HepG2 (cell line): ENCODE results near the gene TGM2. TPM values are rescaled to one million over a fixed set of nuclear protein-coding genes. Genes with fewer than 3 reads are reported as not detected.

Source experiments
- CBX2 ChIP-seq, 2 experiments: fragments of 200-600 bp in 1 of 2; sonication (generic); formaldehyde crosslinking in 1 of 2; IDR thresholded peaks; 2 replicates each; pipeline versions ENCODE4 v1.7.0 to v1.8.1; 2018 to 2022; ENCODE audit warnings: low read depth in 2 of 2, low read length in 1 of 2, mild to moderate bottlenecking in 1 of 2, missing genetic modification reagents in 1 of 2
- FOXO1 ChIP-seq: sonication (generic); formaldehyde crosslinking; IDR thresholded peaks from 2 replicates; pipeline ENCODE4 v1.4.0; 2020; ENCODE audit warnings: missing genetic modification reagents
- MBNL3 ChIP-seq: fragments of 250-450 bp; sonication (Bioruptor Pico); conservative IDR thresholded peaks from 2 replicates; pipeline ENCODE4 v1.8.0; 2022; ENCODE audit warnings: mild to moderate bottlenecking, inconsistent platforms
- NFE2L1 ChIP-seq: sonication (generic); formaldehyde crosslinking; IDR thresholded peaks from 2 replicates; pipeline ENCODE4 v1.4.0; 2020; ENCODE audit warnings: missing genetic modification reagents, mild to moderate bottlenecking, borderline replicate concordance
- NRL ChIP-seq: sonication (generic); formaldehyde crosslinking; IDR thresholded peaks from 2 replicates; pipeline ENCODE4 v1.5.0; 2020; ENCODE audit warnings: missing genetic modification reagents, mild to moderate bottlenecking, moderate library complexity, borderline replicate concordance
- RFXANK ChIP-seq: IDR thresholded peaks from 2 replicates; pipeline ENCODE4 v1.6.1; 2016
- YEATS4 ChIP-seq: sonication (generic); formaldehyde crosslinking; IDR thresholded peaks from 2 replicates; pipeline ENCODE4 v1.4.0; 2020; ENCODE audit warnings: missing genetic modification reagents, borderline replicate concordance
- ZBTB3 ChIP-seq: sonication (generic); formaldehyde crosslinking; IDR thresholded peaks from 2 replicates; pipeline ENCODE4 v1.4.0; 2020; ENCODE audit warnings: low read depth, mild to moderate bottlenecking, moderate library complexity, missing genetic modification reagents, borderline replicate concordance
- ZNF136 ChIP-seq: sonication (generic); formaldehyde crosslinking; IDR thresholded peaks from 2 replicates; pipeline ENCODE4 v1.8.1; 2022; ENCODE audit warnings: low read depth, mild to moderate bottlenecking, moderate library complexity, missing genetic modification reagents
- ZNF432 ChIP-seq: sonication (generic); formaldehyde crosslinking; IDR thresholded peaks from 2 replicates; pipeline ENCODE4 v1.5.0; 2020; ENCODE audit warnings: missing genetic modification reagents, mild to moderate bottlenecking, borderline replicate concordance
- ZNF652 ChIP-seq: IDR thresholded peaks from 2 replicates; pipeline ENCODE4 v1.6.1; 2016; ENCODE audit warnings: low read depth, borderline replicate concordance
- ZNF761 ChIP-seq: sonication (generic); formaldehyde crosslinking; conservative IDR thresholded peaks from 2 replicates; pipeline ENCODE4 v1.4.0; 2020; ENCODE audit warnings: mild to moderate bottlenecking, missing genetic modification reagents
- polyA plus RNA-seq, 8 experiments: library from polyadenylated mRNA; depleted of rRNA in 3 of 8; stranded (reverse) in 7 of 8; unstranded in 1 of 8; fragments of >200 nt; fragmentation: Illumina TruSeq in 4 of 8; extraction: Trizol in 4 of 8; gene quantifications; 2 replicates each; pipeline versions ENCODE4 v1.2.1 to v1.2.3, GENCODE V29; 2011 to 2016; ENCODE audit warnings: low read depth in 4 of 8, missing spikeins in 1 of 8, mixed read lengths in 1 of 8; ENCODE audit not compliant: insufficient read depth in 1 of 8
- total RNA-seq, 5 experiments: library from RNA; depleted of rRNA; stranded (reverse); fragments of >200 nt; fragmentation: Illumina TruSeq; extraction: Trizol; gene quantifications; 2 replicates each; pipeline ENCODE4 v1.2.3, GENCODE V29; 2016; ENCODE audit warnings: low read depth in 1 of 5
- TF ChIP-seq, protein P1 (sequence below): sonication (generic); formaldehyde crosslinking; IDR thresholded peaks from 2 replicates; pipeline ENCODE4 v1.8.0; 2022; ENCODE audit warnings: missing genetic modification reagents, mild to moderate bottlenecking, borderline replicate concordance
- TF ChIP-seq, protein P2 (sequence below): sonication (generic); formaldehyde crosslinking; IDR thresholded peaks from 2 replicates; pipeline ENCODE4 v1.9.0; 2021; ENCODE audit warnings: mild to moderate bottlenecking, missing genetic modification reagents
- TF ChIP-seq, protein P3 (sequence below): sonication (generic); formaldehyde crosslinking; IDR thresholded peaks from 2 replicates; pipeline ENCODE4 v1.4.0; 2020; ENCODE audit warnings: missing genetic modification reagents
- TF ChIP-seq, protein P4 (sequence below): IDR thresholded peaks from 2 replicates; pipeline ENCODE4 v1.6.1; 2016; ENCODE audit warnings: low read depth, control low read depth
- TF ChIP-seq, protein P5 (sequence below): conservative IDR thresholded peaks from 2 replicates; pipeline ENCODE4 v1.6.1; 2018; ENCODE audit warnings: missing genetic modification reagents

Gene TGM2
- total and polyA plus RNA-seq, 2 of the 13 experiments (the other 11 are each of a cell fraction or from before 2014, with no cell fraction given), result 4.2 to 46.4 TPM

DNA sequence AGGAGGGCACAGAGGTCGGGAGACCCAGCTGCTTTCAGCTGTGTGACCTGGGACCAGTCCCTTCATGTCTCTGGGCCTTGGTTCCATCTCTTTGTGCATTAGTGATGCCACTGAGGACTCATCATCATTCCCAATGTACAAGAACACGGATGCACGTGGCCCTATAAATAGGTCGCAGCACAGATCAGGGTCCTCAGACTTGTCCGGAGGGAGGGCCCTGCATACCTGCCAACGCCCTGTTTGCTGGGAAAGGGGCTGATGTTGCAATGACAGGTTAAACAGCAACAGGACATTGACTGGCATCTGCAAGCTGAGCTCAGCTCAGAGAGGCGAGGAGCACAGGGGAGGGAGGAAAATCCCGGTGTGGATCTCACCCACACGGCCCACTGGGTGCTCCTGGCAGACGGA lies 21.8 kb downstream of the TGM2 start (continued):
- TF ChIP-seq, protein P1, sequence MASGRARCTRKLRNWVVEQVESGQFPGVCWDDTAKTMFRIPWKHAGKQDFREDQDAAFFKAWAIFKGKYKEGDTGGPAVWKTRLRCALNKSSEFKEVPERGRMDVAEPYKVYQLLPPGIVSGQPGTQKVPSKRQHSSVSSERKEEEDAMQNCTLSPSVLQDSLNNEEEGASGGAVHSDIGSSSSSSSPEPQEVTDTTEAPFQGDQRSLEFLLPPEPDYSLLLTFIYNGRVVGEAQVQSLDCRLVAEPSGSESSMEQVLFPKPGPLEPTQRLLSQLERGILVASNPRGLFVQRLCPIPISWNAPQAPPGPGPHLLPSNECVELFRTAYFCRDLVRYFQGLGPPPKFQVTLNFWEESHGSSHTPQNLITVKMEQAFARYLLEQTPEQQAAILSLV (CRISPR knock-in tag), result peak; percentile 52; the same call in 1 of the 2 replicates
- TF ChIP-seq YEATS4 (CRISPR knock-in tag) (peak; percentile 93), ZNF761 (peak; percentile 65; the same call in 1 of the 2 replicates), ZNF136 (CRISPR knock-in tag) (peak; percentile 95; the same call in 1 of the 2 replicates), ZBTB3 (CRISPR knock-in tag) (peak; percentile 57; the same call in 1 of the 2 replicates), FOXO1 (CRISPR knock-in tag) (peak; percentile 99), ZNF432 (CRISPR knock-in tag) (no peak), NRL (CRISPR knock-in tag) (0 out of 2 replicates have a peak, but pooled peaks have one; percentile 86), CBX2 (IDR thresholded peaks at IDR 0.05; ENCODE audit: low read depth, low read length) (no peak), CBX2 (CRISPR knock-in tag; IDR thresholded peaks at IDR 0.05; ENCODE audit: low read depth) (no peak), RFXANK (CRISPR knock-in tag) (peak; percentile 85), NFE2L1 (CRISPR knock-in tag) (no peak), ZNF652 (CRISPR knock-in tag) (peak; percentile 70; the same call in 1 of the 2 replicates), MBNL3 (no peak)
- TF ChIP-seq, protein P2, sequence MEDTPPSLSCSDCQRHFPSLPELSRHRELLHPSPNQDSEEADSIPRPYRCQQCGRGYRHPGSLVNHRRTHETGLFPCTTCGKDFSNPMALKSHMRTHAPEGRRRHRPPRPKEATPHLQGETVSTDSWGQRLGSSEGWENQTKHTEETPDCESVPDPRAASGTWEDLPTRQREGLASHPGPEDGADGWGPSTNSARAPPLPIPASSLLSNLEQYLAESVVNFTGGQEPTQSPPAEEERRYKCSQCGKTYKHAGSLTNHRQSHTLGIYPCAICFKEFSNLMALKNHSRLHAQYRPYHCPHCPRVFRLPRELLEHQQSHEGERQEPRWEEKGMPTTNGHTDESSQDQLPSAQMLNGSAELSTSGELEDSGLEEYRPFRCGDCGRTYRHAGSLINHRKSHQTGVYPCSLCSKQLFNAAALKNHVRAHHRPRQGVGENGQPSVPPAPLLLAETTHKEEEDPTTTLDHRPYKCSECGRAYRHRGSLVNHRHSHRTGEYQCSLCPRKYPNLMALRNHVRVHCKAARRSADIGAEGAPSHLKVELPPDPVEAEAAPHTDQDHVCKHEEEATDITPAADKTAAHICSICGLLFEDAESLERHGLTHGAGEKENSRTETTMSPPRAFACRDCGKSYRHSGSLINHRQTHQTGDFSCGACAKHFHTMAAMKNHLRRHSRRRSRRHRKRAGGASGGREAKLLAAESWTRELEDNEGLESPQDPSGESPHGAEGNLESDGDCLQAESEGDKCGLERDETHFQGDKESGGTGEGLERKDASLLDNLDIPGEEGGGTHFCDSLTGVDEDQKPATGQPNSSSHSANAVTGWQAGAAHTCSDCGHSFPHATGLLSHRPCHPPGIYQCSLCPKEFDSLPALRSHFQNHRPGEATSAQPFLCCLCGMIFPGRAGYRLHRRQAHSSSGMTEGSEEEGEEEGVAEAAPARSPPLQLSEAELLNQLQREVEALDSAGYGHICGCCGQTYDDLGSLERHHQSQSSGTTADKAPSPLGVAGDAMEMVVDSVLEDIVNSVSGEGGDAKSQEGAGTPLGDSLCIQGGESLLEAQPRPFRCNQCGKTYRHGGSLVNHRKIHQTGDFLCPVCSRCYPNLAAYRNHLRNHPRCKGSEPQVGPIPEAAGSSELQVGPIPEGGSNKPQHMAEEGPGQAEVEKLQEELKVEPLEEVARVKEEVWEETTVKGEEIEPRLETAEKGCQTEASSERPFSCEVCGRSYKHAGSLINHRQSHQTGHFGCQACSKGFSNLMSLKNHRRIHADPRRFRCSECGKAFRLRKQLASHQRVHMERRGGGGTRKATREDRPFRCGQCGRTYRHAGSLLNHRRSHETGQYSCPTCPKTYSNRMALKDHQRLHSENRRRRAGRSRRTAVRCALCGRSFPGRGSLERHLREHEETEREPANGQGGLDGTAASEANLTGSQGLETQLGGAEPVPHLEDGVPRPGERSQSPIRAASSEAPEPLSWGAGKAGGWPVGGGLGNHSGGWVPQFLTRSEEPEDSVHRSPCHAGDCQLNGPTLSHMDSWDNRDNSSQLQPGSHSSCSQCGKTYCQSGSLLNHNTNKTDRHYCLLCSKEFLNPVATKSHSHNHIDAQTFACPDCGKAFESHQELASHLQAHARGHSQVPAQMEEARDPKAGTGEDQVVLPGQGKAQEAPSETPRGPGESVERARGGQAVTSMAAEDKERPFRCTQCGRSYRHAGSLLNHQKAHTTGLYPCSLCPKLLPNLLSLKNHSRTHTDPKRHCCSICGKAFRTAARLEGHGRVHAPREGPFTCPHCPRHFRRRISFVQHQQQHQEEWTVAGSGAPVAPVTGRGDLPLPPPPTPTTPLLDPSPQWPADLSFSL (CRISPR knock-in tag), result no peak
- TF ChIP-seq, protein P3, sequence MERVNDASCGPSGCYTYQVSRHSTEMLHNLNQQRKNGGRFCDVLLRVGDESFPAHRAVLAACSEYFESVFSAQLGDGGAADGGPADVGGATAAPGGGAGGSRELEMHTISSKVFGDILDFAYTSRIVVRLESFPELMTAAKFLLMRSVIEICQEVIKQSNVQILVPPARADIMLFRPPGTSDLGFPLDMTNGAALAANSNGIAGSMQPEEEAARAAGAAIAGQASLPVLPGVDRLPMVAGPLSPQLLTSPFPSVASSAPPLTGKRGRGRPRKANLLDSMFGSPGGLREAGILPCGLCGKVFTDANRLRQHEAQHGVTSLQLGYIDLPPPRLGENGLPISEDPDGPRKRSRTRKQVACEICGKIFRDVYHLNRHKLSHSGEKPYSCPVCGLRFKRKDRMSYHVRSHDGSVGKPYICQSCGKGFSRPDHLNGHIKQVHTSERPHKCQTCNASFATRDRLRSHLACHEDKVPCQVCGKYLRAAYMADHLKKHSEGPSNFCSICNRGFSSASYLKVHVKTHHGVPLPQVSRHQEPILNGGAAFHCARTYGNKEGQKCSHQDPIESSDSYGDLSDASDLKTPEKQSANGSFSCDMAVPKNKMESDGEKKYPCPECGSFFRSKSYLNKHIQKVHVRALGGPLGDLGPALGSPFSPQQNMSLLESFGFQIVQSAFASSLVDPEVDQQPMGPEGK (CRISPR knock-in tag), result peak; percentile 92
- TF ChIP-seq, protein P4, sequence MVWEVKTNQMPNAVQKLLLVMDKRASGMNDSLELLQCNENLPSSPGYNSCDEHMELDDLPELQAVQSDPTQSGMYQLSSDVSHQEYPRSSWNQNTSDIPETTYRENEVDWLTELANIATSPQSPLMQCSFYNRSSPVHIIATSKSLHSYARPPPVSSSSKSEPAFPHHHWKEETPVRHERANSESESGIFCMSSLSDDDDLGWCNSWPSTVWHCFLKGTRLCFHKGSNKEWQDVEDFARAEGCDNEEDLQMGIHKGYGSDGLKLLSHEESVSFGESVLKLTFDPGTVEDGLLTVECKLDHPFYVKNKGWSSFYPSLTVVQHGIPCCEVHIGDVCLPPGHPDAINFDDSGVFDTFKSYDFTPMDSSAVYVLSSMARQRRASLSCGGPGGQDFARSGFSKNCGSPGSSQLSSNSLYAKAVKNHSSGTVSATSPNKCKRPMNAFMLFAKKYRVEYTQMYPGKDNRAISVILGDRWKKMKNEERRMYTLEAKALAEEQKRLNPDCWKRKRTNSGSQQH (CRISPR knock-in tag), result peak; percentile 93; the same call in 1 of the 2 replicates
- TF ChIP-seq, protein P5, sequence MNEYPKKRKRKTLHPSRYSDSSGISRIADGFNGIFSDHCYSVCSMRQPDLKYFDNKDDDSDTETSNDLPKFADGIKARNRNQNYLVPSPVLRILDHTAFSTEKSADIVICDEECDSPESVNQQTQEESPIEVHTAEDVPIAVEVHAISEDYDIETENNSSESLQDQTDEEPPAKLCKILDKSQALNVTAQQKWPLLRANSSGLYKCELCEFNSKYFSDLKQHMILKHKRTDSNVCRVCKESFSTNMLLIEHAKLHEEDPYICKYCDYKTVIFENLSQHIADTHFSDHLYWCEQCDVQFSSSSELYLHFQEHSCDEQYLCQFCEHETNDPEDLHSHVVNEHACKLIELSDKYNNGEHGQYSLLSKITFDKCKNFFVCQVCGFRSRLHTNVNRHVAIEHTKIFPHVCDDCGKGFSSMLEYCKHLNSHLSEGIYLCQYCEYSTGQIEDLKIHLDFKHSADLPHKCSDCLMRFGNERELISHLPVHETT (CRISPR knock-in tag), result peak; percentile 83
